ENCODE data around the gene DOCK4.

DOCK4 gene

DNA sequence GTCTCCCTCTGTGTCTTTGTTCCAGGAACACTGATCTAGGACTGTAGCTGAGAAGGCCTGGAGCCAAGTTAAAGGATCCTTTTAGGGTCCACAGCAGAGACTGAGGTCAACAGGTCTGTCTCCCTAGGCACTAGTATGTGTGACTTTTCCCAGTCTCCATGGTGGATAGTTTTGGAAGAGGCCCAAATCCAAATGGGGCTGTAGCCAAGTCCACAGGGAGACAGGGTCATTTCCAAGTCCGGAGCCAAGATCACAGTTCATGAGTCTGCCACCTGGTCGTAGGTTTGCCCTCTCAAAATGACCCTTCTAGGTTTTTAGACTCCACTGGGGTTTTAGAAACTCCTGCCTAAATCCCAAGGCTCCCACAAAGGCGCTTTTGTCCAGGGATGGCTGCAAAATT, 17.1 kb upstream of the DOCK4 start:
- DNase-seq (ENCODE audit: low read depth in 2 of 2): no peak

DNA sequence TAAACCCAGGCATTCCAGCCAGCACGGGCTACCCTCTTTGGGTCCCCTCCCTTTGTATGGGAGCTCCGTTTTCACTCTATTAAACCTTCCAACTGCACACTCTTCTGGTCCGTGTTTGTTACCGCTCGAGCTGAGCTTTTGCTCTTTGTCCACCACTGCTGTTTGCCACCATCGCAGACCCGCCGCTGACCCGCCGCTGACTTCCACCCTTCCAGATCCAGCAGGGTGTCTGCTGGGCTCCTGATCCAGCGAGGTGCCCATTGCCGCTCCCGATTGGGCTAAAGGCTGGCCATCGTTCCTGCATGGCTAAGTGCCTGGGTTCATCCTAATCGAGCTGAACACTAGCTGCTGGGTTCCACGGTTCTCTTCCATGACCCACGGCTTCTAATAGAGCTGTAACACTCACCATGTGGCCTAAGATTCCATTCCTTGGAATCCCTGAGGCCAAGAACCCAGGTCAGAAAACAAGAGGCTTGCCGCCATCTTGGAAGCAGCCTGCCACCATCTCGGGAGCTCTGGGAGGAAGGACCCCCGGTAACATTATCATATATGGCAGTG, 14.8 kb upstream of the DOCK4 start:
- DNase-seq (ENCODE audit: low read depth in 2 of 2): no peak

DNA sequence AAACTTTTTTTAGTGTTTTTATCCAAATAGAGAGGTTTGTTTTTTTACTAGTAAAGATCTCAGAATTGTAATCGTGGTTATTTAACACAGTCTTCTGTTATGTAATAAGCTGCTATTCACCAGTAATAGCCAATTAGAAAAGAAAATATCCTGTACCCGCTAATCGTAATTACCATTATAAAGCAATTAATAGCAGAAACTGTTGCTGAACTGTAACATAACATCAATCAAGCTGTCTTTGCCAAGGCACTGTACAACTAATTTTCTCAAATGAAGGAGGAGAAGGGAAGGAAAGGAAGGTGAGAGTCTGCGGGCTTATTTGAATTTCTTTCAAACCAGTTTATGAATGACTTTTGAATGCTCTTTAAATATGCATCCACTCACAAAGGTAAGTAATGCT, 9.6 kb upstream of the DOCK4 start:
- no peak for DNase-seq (ENCODE audit: low read depth in 2 of 2)

DNA sequence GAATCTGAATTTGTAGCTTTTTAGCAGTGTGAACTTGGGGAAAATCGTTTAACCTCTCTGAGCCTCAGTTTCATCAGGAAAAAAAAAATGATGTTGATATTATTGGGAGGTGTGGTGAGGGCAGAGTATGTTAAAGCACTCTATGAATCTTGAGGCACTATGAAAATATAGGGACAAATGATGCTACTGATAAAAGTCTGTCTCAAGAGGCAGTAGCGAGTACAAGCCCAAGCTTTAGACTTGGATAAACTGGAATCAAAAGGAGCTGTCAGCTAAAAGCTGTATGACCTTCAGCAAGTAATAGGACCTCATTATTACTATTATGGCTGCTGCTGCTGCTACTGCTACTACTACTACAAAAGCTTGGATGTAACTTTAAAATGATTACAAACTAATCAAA, 8.7 kb upstream of the DOCK4 start:
- DNase-seq (ENCODE audit: low read depth in 2 of 2): no peak

DNA sequence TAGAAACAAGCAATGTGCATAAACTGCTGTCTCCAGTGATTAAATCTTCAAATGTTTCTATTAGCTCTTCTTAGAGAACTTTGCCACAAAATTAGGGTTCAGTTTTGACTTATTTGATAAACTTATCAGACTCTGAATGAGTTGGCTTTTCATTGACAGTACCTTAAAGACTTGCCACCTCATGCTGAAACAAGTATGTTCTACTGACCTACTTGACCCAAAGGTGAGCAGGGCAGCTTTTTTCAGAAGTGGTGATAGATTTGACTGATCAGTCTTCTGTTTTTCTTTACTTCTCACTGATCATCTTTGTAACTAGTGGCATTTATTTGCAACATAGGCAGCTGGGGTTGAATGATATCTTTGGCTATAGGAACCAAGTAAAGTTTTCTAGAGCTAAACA, 8.1 kb upstream of the DOCK4 start:
- DNase-seq (ENCODE audit: low read depth in 2 of 2): no peak

DNA sequence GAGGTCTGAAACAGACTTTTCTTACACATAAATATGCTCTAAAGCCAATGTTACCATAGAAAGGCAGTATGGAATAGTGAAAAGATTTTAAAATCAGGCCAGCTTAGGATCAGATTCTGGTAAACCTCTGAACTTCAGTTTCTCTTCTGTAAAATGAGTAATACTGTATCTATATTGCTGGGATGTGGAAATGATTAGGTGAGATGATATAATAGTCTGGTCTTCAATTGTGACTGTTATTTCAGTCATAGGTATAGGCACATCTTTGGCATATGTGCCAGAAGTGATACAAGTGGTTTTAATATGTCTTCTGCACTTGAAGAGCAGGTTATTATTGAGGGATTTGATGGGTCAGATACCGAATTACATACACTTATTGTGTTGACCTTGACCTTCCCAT, 7.5 kb upstream of the DOCK4 start:
- no peak for DNase-seq (ENCODE audit: low read depth in 2 of 2)

DNA sequence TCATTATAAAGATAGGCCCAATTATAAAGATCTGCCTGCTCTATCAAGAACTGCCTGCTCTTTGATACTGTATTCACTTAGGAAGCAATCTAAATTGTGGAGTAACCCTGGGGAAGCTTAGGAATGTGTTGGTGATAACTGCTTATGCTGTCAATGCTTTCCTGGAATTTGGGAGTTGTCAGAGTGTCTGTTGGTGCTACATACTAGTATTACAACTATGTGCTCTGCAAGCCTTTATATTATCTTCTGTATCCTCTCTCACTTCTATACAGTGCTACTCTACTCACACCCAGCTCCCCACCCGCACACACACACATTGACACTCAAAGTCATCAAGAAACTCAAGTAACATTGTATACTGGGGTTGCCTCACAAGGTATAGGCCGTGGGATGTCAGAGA, 6.4 kb upstream of the DOCK4 start:
- DNase-seq (ENCODE audit: low read depth in 2 of 2): no peak

DNA sequence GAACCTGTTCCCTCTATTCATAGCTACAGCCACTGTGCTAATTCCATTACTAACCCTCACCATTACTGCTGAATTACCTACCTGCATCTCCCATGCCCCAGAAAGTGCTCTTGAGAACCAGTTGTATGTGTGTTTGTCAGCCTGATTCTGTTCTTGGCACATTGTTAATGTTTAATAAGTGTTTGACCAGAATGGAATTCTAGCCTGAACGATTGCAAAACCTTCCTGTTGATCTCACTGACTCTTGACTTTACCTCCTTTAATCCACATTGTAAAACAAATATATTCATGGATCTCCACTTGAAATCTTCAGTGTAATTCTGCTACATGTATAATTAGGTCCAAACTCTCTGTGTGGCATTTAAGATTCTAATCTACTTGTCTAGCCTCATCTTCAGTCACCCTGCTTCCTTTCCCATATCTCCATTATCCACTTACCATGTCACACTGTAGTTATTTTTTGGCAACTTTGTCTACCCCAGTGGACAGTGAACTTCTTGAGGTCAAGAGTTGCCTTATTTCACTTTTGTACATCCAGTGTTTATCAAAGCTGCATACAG, 5.2 kb upstream of the DOCK4 start:
- DNase-seq (ENCODE audit: low read depth in 2 of 2): no peak

DNA sequence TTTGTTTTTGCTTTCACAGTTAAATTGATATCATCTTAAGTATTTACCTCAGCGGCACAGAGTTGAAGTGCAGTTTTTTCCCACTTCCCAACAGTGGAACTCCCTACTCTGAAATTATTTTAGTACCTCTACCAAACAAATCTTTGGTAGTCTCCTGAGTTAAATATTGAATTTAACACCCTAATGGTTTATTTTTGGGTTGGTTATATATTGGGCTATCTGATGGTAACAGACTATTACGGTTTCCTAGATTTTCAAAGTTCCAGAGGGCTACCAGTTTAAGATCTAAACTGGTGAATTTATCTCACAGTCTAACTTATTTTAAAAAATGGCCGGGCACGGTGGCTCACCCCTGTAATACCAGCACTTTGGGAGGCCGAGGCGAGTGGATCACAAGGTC, 1.6 kb upstream of the DOCK4 start:
- DNase-seq (ENCODE audit: low read depth in 2 of 2): no peak

DNA sequence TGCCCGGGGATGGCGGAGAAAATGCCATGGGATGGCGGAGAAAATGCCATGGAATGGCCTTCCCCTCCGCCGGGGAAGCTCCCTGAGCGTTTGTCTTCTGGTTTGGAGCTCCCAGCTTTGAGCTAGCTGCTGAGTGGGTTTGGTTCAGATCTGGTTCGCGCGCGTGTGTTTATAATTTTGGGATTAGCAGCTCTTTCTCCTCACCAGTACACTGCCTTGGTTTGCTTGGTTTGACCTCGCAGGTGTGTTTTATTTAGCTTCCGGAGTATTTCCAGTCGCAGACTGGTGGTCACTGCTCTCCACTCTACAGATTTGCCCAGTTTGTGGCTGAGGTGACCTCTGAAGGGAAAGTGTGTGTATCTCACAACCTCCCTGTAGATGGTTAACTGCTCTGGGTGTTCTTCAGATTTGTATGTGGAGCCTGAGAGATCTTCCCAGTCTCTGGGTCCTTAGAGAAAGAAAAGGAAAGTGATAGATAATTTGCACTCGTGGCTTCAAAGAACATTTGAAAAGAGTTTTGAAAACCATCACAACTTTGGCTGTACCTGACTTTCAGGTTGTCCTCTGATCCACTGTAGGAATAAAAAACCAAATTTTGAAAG, 893 bp upstream of the DOCK4 start:
- DNase-seq (ENCODE audit: low read depth in 2 of 2): no peak

DNA sequence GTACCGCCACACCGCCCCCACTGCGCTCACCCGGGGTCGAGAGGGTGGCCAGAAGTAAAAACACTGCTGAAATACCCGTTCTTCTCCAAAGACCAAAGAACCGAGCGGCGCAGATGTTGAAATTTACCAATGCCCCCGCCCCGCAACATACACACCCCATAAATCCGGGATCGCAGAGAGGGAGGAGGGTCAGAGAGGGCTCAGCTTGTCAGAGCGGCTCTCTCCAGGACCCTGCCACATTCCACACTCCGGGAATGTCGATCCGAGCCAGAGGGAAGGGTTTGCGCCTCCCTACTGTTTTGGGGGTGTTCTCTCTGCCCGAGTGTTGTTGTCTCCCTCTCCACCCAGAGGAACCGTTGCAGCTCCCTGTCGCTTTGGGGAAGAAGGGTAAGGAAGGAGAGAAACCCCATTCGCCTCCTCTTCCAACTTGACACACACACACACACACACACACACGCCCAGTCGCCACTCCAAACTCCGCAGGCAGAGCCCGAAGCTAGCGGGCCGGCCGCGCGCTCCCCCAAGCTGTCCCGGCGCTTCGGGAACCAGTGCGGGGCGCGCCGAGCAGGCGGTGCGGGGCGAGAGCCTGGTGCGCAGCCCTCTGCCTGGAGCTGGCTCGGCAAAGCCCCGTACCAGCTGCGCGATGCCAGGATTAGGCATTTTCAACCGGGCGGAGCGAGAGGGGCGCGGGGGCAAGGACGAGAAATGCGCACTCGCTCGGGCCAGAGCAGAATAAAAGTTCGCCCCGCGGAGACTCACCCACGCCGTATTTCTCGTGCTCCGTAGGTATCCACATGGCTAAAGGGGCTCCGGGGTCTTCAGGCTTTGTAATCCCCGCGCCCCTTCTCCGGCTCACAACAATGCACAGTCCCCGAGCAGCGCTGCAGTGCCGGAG, 609 bp downstream of the DOCK4 start:
- DNase-seq (ENCODE audit: low read depth in 2 of 2): peak in 1 of 2 experiments; percentile 20

DNA sequence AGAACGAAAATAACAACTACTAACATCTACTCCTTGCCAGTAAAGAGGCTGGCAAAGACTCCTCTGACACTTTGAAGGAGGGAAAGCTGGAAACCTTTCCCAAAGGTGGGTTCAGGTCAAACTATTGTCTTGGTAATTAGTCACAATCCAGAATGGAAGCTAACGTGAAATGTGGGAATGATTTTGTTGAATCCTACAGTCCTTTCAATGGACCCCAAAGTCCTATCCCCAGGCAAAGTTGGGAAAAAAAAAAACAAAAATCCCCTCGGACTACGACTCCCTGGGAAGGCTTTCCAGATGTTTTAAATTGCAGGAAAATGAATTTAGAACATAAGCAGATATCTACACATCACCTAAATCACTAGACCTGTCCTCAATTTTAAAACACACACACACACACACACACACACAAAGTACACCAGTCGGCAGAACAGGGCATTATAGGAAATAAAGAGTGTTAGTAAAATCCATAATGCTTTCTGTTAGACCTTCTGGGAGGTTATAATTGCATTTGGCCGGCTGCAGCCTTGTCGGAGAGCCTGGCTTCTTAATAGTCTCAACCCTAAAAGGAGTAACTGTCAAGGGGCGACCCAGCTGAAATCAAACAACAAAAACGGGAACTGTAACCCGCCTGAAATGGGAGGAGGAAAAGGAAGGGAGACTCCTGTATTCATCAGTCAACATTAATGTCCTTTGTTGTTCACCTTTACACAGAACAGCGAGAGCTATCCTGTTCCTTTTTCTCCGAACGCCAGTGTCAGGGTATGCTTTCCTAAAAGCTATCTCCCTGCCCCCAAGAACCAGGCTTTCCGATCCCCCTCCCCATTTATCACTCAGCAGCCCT, 1.5 kb downstream of the DOCK4 start:
- no peak for DNase-seq (ENCODE audit: low read depth in 2 of 2)

DNA sequence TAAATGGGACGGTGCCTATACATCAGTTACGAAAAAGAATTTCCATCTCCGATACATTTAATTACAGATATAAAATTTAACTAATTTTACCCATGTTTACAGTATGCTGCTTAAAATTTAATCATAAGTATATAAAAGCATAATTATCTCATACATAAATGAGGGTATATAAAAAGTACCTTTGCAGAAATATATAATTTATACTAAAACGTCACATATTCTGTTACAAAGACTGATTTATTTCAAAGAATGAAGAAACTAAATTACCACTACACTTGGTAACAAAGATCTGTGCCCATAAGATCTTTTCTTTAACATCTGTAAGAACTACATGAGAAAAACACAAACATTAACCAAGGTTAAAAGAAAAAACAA, 2.8 kb downstream of the DOCK4 start:
- DNase-seq (ENCODE audit: low read depth in 2 of 2): no peak

DNA sequence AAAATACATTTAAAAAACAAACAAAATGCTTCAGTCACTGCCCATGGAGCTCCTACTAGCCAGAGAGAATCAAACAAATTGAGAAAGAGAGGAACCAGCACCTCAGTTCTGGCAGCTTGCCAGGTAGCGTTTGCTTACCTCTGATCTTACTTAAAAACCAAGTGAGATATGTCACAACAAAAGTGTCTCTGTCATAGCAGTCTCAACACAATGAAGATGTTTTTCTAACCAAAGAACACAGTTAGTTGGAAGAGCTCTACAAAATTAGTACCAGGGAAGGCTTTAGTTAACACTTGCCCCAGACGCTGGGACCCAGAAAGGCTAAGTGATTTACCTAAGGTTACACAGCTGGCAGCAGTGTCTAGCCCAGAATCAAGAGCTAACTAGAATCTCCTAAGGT, 3.4 kb downstream of the DOCK4 start:
- DNase-seq (ENCODE audit: low read depth in 2 of 2): no peak

DNA sequence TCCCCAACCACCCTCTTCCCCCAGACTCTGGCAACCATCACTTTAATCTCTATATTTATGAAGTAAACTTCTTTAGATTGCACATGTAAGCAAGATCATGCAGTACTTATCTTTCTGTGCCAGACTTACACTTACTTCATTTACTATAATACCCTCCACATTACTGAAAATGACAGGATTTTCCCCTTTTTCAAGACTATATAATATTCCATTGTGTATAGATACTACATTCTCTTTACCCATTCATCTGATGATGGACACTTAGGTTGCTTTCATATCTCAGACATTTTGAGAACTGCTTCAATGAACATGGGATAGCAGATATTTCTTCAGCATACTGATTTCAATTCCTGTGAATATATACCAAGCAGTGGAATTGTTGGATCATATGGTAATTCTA, 4.4 kb downstream of the DOCK4 start:
- DNase-seq (ENCODE audit: low read depth in 2 of 2): no peak

DNA sequence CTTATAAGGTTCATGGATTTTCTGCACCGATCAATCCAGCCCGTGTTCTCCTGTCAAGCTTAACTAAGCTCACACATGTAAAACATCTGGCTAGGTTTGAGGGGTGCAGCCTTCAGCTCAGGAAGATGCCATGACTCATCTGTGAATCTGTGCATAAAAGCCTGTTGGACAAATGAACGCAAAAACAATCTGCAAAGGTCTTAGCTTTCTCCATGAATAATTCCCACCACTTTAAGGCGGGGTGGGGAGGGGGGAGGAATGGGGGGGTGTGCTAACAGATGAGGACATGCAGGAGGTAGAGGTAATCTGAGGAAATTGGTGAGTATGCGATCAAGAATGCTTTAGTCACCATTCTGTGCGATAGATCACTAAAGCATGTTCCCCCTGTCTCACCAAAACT, 4.8 kb downstream of the DOCK4 start:
- DNase-seq (ENCODE audit: low read depth in 2 of 2): no peak

DNA sequence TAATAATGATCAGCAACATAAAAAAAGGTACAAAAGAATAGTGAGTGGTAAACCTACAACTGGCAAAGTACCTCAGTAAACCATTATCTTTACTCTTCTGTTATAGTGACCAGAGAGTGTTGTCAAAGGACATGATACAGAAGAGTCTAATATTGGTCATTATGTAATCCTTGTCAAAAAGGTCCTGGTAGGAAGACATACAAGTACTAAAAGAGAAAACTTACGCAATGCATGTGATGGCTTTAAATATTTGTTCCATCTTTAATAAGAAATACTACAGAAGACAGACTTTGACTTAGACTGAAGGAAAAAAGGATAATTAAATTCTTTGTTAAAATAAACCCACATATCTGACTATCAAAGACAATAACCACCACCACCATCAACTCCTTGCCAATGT, 6.5 kb downstream of the DOCK4 start:
- no peak for DNase-seq (ENCODE audit: low read depth in 2 of 2)

DNA sequence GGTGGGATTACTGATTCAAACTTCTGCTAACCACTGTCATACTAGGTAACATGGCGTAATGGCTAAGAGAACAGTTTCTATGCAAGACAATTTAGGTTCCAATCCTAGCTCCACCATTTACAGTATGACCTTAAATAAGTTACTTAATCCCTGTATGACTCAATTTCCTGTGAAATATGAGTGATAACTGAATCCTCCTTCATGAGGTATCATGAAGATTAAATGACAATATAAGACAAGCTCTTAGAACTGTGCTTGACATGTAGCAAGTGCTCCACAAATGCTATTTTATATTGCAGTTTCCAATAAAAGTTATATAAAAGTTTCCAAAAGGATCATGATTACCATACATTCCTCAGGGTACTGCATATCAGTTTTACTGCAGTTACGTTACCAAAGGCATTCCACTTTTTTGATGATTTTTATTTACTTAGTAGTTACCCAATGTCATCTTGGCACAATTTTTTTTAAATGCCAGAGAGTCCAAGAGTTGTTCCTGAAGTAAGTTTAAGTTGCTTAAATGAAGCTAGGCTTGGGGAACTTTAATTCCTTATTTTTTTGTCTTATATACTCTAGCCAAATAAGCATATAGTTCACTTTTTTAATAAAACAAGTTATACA, 7.1 kb downstream of the DOCK4 start:
- DNase-seq (ENCODE audit: low read depth in 2 of 2): no peak

DNA sequence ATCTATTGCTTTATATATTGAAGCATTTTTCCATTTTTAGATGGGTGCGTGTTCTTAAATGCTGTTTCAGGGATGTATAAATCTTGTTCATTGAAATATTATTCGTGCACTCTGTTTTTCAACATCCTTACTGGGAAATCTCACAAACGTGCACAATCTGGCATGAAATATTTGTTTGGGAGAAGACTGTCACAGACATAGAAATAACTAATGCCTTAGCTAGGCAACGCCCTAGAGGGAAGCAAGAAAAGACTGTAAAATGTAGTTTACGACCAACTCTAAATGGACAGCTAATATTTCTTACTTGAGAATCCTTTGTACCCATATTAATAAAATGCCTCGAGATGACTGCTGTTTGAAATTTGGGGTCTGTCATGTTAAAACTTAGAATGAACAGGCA, 8.9 kb downstream of the DOCK4 start:
- no peak for DNase-seq (ENCODE audit: low read depth in 2 of 2)

DNA sequence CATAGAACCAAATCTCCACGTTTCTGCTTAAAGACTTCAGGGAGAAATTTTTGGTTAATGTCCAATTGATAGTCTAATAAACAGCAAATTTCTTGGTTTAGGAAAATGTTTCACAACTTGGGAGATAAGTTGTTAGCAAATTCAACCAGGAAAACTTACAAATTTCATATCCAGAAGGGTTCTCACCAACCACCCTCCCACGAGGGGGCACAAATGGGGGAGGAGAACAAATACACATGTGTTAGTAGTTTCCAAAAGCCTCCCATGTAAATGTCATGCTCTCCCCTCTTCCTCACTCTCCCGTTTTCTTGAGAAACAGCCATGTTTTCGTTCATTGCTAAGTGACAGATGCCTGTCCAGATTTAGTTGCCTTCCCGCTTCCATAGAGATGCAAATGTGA, 10.5 kb downstream of the DOCK4 start:
- no peak for DNase-seq (ENCODE audit: low read depth in 2 of 2)

DNA sequence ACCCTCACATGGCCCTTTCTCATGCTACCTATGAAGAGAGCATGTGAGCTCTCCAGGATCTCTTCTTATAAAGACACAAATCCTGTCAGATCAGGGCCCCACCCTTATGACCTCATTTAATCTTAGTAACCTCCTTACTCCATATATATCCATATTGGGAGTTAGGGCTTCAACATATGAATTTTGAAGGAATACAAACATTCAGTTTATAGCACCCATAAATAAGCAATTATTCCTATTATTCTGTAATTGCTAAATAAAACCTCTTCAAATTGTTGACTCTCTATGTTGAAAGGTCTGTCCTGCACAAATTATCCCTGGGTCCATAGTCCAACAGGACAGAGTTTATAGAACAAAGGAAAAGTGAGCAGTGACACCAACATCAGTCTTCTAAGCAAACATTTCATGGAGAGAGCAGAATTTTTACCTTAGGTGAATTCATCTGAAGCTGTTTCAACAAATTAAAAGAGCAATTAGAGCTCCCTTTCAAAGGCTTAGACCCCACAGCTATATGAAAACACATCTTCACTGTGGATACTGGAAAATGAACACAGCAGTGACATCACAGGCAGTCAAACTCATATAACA, 12.2 kb downstream of the DOCK4 start:
- no peak for DNase-seq (ENCODE audit: low read depth in 2 of 2)
